T-cell (primary cell): ENCODE results near the gene WBP1L. TPM values are rescaled to one million over a fixed set of nuclear protein-coding genes. Genes with fewer than 3 reads are reported as not detected.

Experiments used
- ATAC-seq, 4 experiments: fragments of 200-7000 bp in 3 of 4; fragments of 150-1000 bp in 1 of 4; cut with Tn5 transposase; replicated peaks in 1 of 4; 1 replicate in 3 of 4; 2 replicates in 1 of 4; pipeline ENCODE4 v1.10.0; 2021; ENCODE audit warnings: moderate library complexity in 3 of 4, mild to moderate bottlenecking in 2 of 4, moderate number of reproducible peaks in 1 of 4
- CTCF ChIA-PET, 2 donors: fragments of 300-600 bp; sonication (Branson Sonifier 250); formaldehyde crosslinking; loops; one replicate each; lab custom pipeline; 2022; ENCODE audit warnings: antibody characterized with exemption in 2 of 2; lab: Charles Lee
- POLR2A ChIA-PET, 2 donors: fragments of 300-600 bp; sonication (Branson Sonifier 250); formaldehyde crosslinking; loops; one replicate each; lab custom pipeline; 2022; ENCODE audit warnings: antibody characterized with exemption in 2 of 2; lab: Charles Lee
- DNase-seq, 35 experiments: peaks; one replicate each; pipeline versions ENCODE4 v3.0.0 to v3.0.0-alpha.2; 2013 to 2023
- H3K27ac ChIP-seq: one replicate; pipeline ENCODE4 v1.5.1; 2013; ENCODE audit warnings: low read length
- H3K27me3 ChIP-seq, 2 experiments: replicated peaks in 1 of 2; 1 replicate in 1 of 2; 2 replicates in 1 of 2; pipeline versions ENCODE4 v1.6.1 to v1.7.0; 2013; ENCODE audit warnings: low read length in 1 of 2, mixed read lengths in 1 of 2; ENCODE audit not compliant: control insufficient read depth in 2 of 2, insufficient read depth in 2 of 2; ENCODE audit errors: extremely low read depth in 1 of 2
- H3K36me3 ChIP-seq, 2 donors: 1 replicate in 1 of 2; 2 replicates in 1 of 2; pipeline versions ENCODE4 v1.6.1 to v1.7.0; 2013; ENCODE audit warnings: low read length in 1 of 2; ENCODE audit not compliant: control insufficient read depth in 2 of 2, insufficient read depth in 1 of 2; ENCODE audit errors: extremely low read depth in 1 of 2
- H3K4me1 ChIP-seq, 2 experiments: 1 replicate in 1 of 2; 2 replicates in 1 of 2; pipeline versions ENCODE4 v1.6.1 to v1.7.0; 2013; ENCODE audit warnings: low read length in 2 of 2, mixed read lengths in 1 of 2; ENCODE audit not compliant: insufficient read depth in 2 of 2, control insufficient read depth in 1 of 2; ENCODE audit errors: extremely low read depth in 1 of 2
- H3K4me3 ChIP-seq, 2 donors: 1 replicate in 1 of 2; 2 replicates in 1 of 2; pipeline versions ENCODE4 v1.5.1 to v1.7.0; 2013; ENCODE audit warnings: mild to moderate bottlenecking in 2 of 2, low read length in 1 of 2, moderate library complexity in 1 of 2; ENCODE audit not compliant: control insufficient read depth in 1 of 2; ENCODE audit errors: extremely low read depth in 1 of 2
- H3K9me3 ChIP-seq: 2 replicates; pipeline ENCODE4 v1.7.0; 2013
- H3K27ac Mint-ChIP-seq, 2 donors: one replicate each; pipeline ENCODE4 v1.8.0; 2020 to 2021; ENCODE audit warnings: mild to moderate bottlenecking in 2 of 2, mixed read lengths in 2 of 2
- H3K27me3 Mint-ChIP-seq, 2 donors: one replicate each; pipeline ENCODE4 v1.8.0; 2021 to 2022; ENCODE audit warnings: mixed read lengths in 2 of 2
- H3K36me3 Mint-ChIP-seq: one replicate; pipeline ENCODE4 v1.8.0; 2021; ENCODE audit warnings: mixed read lengths
- H3K4me1 Mint-ChIP-seq, 3 donors: one replicate each; pipeline ENCODE4 v1.8.0; 2020 to 2022; ENCODE audit warnings: mixed read lengths in 3 of 3, mild to moderate bottlenecking in 1 of 3
- H3K4me3 Mint-ChIP-seq, 3 donors: one replicate each; pipeline ENCODE4 v1.8.0; 2020 to 2022; ENCODE audit warnings: mild to moderate bottlenecking in 3 of 3, mixed read lengths in 3 of 3, moderate library complexity in 3 of 3
- H3K9me3 Mint-ChIP-seq, 3 donors: one replicate each; pipeline ENCODE4 v1.8.0; 2020 to 2022; ENCODE audit warnings: mixed read lengths in 3 of 3
- WGBS: methylation state at CpG from one replicate; pipeline ENCODE4 v1.1.5; 2013; ENCODE audit warnings: missing lambda C conversion rate; ENCODE audit not compliant: insufficient coverage; 5-methylcytosine and 5-hydroxymethylcytosine counted together
- total RNA-seq, 35 experiments: library from RNA in 6 of 35; stranded (reverse) in 6 of 35; fragments of 120-200 nt in 1 of 35; gene quantifications; one replicate each; pipeline versions ENCODE4 v1.2.1 to v1.2.4 and lab custom pipeline; 2013 to 2026

The WBP1L gene
- total RNA-seq, 5 donors from 2014 or later (not counting 1 experiment from before 2014, with no cell fraction given): 20.0 to 38.5 (median 33.0) TPM

GRCh38 chr10:102781921-102782557 lies 38.3 kb downstream of the WBP1L start:
- ATAC-seq: no peak
- H3K4me3 ChIP-seq: no peak overlapping the region
- Mint-ChIP-seq H3K4me3 (no peak overlapping the region), H3K36me3 (peaks cover 17% of the 10 kb centered on the region), H3K27ac (no peak overlapping the region), H3K27me3 (no peaks in the 10 kb centered on the region), H3K9me3 (no peaks in the 10 kb centered on the region), H3K4me1 (peaks cover 53 to 63% (median 62%) of the 10 kb centered on the region in 3 donors)
- no peak overlapping the region for H3K27ac ChIP-seq
- ChIA-PET CTCF (interaction anchor here in 1 of 2 donors (0.6 kb wide), 1 partner anchor 10 kb away, joined by 6 read pairs; no protein-coding TSS in a partner anchor), POLR2A (no interaction called here)
- WGBS: 100% methylated on average over 1 of the region's 6 CpGs
- no peaks in the 10 kb centered on the region for H3K27me3 ChIP-seq
- peaks cover 0 to 33% of the 10 kb centered on the region in 2 experiments for H3K4me1 ChIP-seq
- peaks cover 3% of the 10 kb centered on the region in 2 donors for H3K36me3 ChIP-seq
- no peaks in the 10 kb centered on the region for H3K9me3 ChIP-seq
- DNase-seq: no peak

DNA sequence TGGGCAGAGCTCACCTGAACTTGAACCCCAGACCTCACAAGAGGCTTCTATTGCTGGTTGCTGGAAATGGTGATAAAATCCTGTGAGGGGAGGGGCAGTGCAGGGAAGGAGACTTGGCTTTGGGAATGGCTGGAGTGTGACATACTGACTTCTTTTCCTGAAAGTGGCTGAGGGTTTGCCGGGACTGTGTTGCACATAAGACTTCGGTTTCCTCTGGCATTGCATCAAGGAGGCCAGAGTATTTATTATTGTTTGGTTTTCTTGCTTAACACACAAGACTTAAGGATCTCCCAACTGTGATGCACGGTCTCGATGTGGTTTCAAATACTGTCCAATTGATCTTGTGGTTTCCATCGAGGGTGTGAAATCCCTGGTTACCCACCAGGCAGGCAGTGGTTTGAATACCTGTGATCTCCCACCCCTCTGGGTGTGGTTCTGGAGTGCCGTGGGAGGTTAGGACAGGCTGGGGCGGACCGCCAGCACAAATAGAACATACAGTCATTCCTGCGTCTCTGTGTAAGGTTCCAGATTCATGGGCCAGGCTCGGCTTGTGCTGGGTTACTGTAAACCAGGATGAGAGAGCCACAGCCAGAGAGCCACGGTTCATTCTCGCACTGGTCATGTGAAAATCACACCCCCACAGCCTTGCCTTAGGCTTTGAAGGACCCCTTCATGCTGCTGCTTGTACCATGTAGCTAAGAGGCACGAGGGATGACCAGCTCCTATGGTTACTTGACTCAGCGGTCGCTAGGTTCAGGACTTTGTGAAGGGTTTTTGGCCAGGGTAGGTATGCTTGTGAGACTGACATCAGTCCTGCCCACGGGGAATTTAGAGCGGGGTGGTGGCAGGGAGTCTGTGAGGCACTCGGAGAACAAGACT lies 39.2 kb downstream of the WBP1L start:
- H3K27me3 ChIP-seq: no peaks in the 10 kb centered on the region
- H3K9me3 ChIP-seq: no peaks in the 10 kb centered on the region
- ChIA-PET CTCF (interaction anchor here in 1 of 2 donors (0.6 kb wide), 1 partner anchor 11 kb away, joined by 6 read pairs; no protein-coding TSS in a partner anchor), POLR2A (no interaction called here)
- no peak overlapping the region for H3K27ac Mint-ChIP-seq
- no peak overlapping the region for H3K4me3 Mint-ChIP-seq
- H3K36me3 Mint-ChIP-seq: peaks cover 17% of the 10 kb centered on the region
- 90% methylated on average over 11 of the region's 18 CpGs for WGBS
- H3K4me1 ChIP-seq: peaks cover 0 to 27% of the 10 kb centered on the region in 2 experiments
- H3K27ac ChIP-seq: no peak overlapping the region
- ATAC-seq: no peak
- no peaks in the 10 kb centered on the region for H3K27me3 Mint-ChIP-seq
- H3K4me3 ChIP-seq: no peak overlapping the region
- H3K4me1 Mint-ChIP-seq: peaks cover 58 to 63% (median 60%) of the 10 kb centered on the region in 3 donors
- H3K9me3 Mint-ChIP-seq: no peaks in the 10 kb centered on the region
- no peak for DNase-seq
- peaks cover 3% of the 10 kb centered on the region in 2 donors for H3K36me3 ChIP-seq

DNA sequence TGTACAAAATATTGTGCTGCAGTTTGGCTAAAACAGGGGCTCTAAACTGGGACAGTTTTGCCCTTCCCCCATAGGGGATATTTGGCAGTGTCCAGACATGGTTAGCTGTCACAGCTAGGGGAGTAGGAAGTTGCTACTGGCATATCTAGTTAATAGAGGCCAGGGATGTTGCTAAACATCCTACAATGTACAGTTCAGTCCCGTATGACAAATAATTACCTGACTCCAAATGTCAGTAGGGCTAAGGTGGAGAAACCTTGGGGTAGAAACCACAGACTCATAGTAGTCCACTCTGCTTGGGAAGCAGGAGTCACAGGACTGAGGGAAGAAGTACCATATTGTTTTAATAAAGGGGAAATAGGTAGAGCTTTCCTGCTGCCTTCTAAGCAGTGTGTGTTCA lies 39.8 kb downstream of the WBP1L start:
- Mint-ChIP-seq H3K4me3 (no peak overlapping the region), H3K27me3 (no peaks in the 10 kb centered on the region), H3K36me3 (peaks cover 19% of the 10 kb centered on the region), H3K27ac (no peak overlapping the region), H3K9me3 (no peaks in the 10 kb centered on the region), H3K4me1 (peaks cover 52 to 59% (median 56%) of the 10 kb centered on the region in 3 donors)
- ATAC-seq (no peak), DNase-seq (no peak)
- peaks cover 3% of the 10 kb centered on the region in 2 donors for H3K36me3 ChIP-seq
- H3K4me1 ChIP-seq: peaks cover 0 to 23% of the 10 kb centered on the region in 2 experiments
- POLR2A ChIA-PET: no interaction called here
- no peak overlapping the region for H3K27ac ChIP-seq
- CTCF ChIA-PET: interaction anchor here in 1 of 2 donors (0.7 kb wide), 1 partner anchor 302 kb away, joined by 7 read pairs; no protein-coding TSS in a partner anchor
- H3K9me3 ChIP-seq: no peaks in the 10 kb centered on the region
- no CpG with 5 or more reads among the region's 1 CpG for WGBS
- H3K4me3 ChIP-seq: no peak overlapping the region
- H3K27me3 ChIP-seq: no peaks in the 10 kb centered on the region

- POLR2A ChIA-PET: interaction anchor here in 1 of 2 donors (0.6 kb wide), 1 partner anchor 535 kb away, joined by 3 read pairs; no protein-coding TSS in a partner anchor
Measured at GRCh38 chr10:102785818-102786217, 42.1 kb downstream of the WBP1L start.

GRCh38 chr10:102791754-102792395 lies 48.1 kb downstream of the WBP1L start:
- Histone ChIP-seq H3K36me3 (peaks cover 0 to 15% of the 10 kb centered on the region in 2 donors), H3K9me3 (no peaks in the 10 kb centered on the region), H3K27ac (no peak overlapping the region), H3K27me3 (no peaks in the 10 kb centered on the region), H3K4me1 (peaks cover 18 to 20% of the 10 kb centered on the region in 2 experiments), H3K4me3 (no peak overlapping the region)
- no peak for DNase-seq
- Mint-ChIP-seq H3K36me3 (peaks cover 15% of the 10 kb centered on the region), H3K4me1 (peaks cover 38 to 67% (median 56%) of the 10 kb centered on the region in 3 donors), H3K9me3 (peaks cover 0 to 5% (median 0%) of the 10 kb centered on the region in 3 donors), H3K4me3 (no peak overlapping the region), H3K27ac (peak overlapping the region in 1 of 2 donors; percentile 44), H3K27me3 (no peaks in the 10 kb centered on the region)
- ChIA-PET POLR2A (interaction anchor here in 1 of 2 donors (0.7 kb wide), 2 partner anchors 26 to 488 kb away, joined by 4 to 12 read pairs; no protein-coding TSS in a partner anchor), CTCF (no interaction called here)
- ATAC-seq: no peak
- WGBS: 96% methylated on average over 3 of the region's 8 CpGs

More at GRCh38 chr10:102785818-102786217, 42.1 kb downstream of the WBP1L start:
- peaks cover 0 to 5% of the 10 kb centered on the region in 2 donors for H3K36me3 ChIP-seq
- no peak for ATAC-seq
- CTCF ChIA-PET: no interaction called here
- DNase-seq: no peak
- no peaks in the 10 kb centered on the region for H3K9me3 ChIP-seq
- H3K4me3 ChIP-seq: no peak overlapping the region
- H3K36me3 Mint-ChIP-seq: peaks cover 22% of the 10 kb centered on the region
- H3K27ac Mint-ChIP-seq: no peak overlapping the region
- peaks cover 0 to 23% of the 10 kb centered on the region in 2 experiments for H3K4me1 ChIP-seq
- H3K27me3 Mint-ChIP-seq: no peaks in the 10 kb centered on the region
- H3K9me3 Mint-ChIP-seq: peaks cover 0 to 5% (median 0%) of the 10 kb centered on the region in 3 donors
- no peak overlapping the region for H3K27ac ChIP-seq
- 90% methylated on average over 1 of the region's 2 CpGs for WGBS
- H3K4me1 Mint-ChIP-seq: peaks cover 43 to 58% (median 51%) of the 10 kb centered on the region in 3 donors
- H3K27me3 ChIP-seq: no peaks in the 10 kb centered on the region
- H3K4me3 Mint-ChIP-seq: no peak overlapping the region
